HTR-8/SVneo (cell line): ENCODE data around the gene SNPH.
"Not testable (repeated sequence)": the region's sequence is repeated elsewhere in the genome, so short reads cannot be mapped to it uniquely, and the experiment has no call there.

Source experiments
- DNase-seq: peaks from one replicate; pipeline ENCODE4 v3.0.0; 2011; ENCODE audit warnings: low spot score, mixed read lengths; ENCODE audit not compliant: insufficient read length
- FAIRE-seq: peaks from 2 replicates; lab custom pipeline; 2011; peaks lifted over from hg19 to GRCh38; lab: Jason Lieb, UNC

The SNPH gene

GRCh38 chr20:1266167-1266973, at the start of gene SNPH:
SNPH (plus strand) TSS chr20:1266294; CDS start chr20:1296240, 29,946 bp downstream.
- FAIRE-seq (peak; percentile 33), DNase-seq (peak; percentile 78)

GRCh38 chr20:1216527-1217427, 49.3 kb upstream of the SNPH start:
- DNase-seq, FAIRE-seq: not testable (repeated sequence)

GRCh38 chr20:1222750-1223149, 43.3 kb upstream of the SNPH start:
- DNase-seq, FAIRE-seq: not testable (repeated sequence)

GRCh38 chr20:1224205-1224890, 41.7 kb upstream of the SNPH start:
- DNase-seq (no peak), FAIRE-seq (no peak)

- DNase-seq (peak; percentile 90), FAIRE-seq (no peak)
These were observed 40.8 kb upstream of the SNPH start for GRCh38 chr20:1225263-1225782.

- FAIRE-seq (peak; percentile 95), DNase-seq (peak; percentile 77)
These were observed 40.1 kb upstream of the SNPH start, which contains the start of gene RAD21L1 for GRCh38 chr20:1225783-1226654. RAD21L1 (plus strand) TSS chr20:1226044; CDS start chr20:1228454, 2,410 bp downstream.

GRCh38 chr20:1229541-1229940, 36.6 kb upstream of the SNPH start:
- DNase-seq, result no peak
- no peak for FAIRE-seq

- FAIRE-seq, result no peak
These were observed 33.6 kb upstream of the SNPH start for GRCh38 chr20:1232286-1233111.

GRCh38 chr20:1240549-1240948, 25.5 kb upstream of the SNPH start:
- FAIRE-seq (no peak), DNase-seq (no peak)

More at GRCh38 chr20:1232286-1233111, 33.6 kb upstream of the SNPH start:
- no peak for DNase-seq

GRCh38 chr20:1241456-1241855, 24.6 kb upstream of the SNPH start:
- no peak for FAIRE-seq
- DNase-seq, result no peak

- DNase-seq (no peak), FAIRE-seq (no peak)
These were observed 24.0 kb upstream of the SNPH start for GRCh38 chr20:1242099-1242498.

GRCh38 chr20:1242530-1242929, 23.6 kb upstream of the SNPH start:
- DNase-seq (peak; percentile 56), FAIRE-seq (peak; percentile 81)

GRCh38 chr20:1245578-1245977, 20.5 kb upstream of the SNPH start:
- FAIRE-seq (no peak), DNase-seq (no peak)

- DNase-seq (no peak), FAIRE-seq (no peak)
These were observed 18.4 kb upstream of the SNPH start for GRCh38 chr20:1247689-1248088.

GRCh38 chr20:1250282-1250681, 15.8 kb upstream of the SNPH start:
- not testable (repeated sequence) for DNase-seq, FAIRE-seq

- no peak for FAIRE-seq
- no peak for DNase-seq
These were observed 13.7 kb upstream of the SNPH start for GRCh38 chr20:1252416-1252815.

- no peak for FAIRE-seq
- no peak for DNase-seq
These were observed 11.8 kb upstream of the SNPH start for GRCh38 chr20:1254254-1254653.

- DNase-seq (no peak), FAIRE-seq (no peak)
These were observed 10.4 kb upstream of the SNPH start for GRCh38 chr20:1255675-1256074.
